H1 (cell line): ENCODE measurements around the gene EVPL. TPM values are rescaled to one million over a fixed set of nuclear protein-coding genes. Genes with fewer than 3 reads are reported as not detected.

Experiments
- CTCF ChIA-PET: fragments of 300-600 bp; sonication (Branson Sonifier 250); formaldehyde crosslinking; loops from one replicate; lab custom pipeline; 2021; ENCODE audit not compliant: partially characterized antibody; lab: Charles Lee
- POLR2A ChIA-PET: fragments of 300-600 bp; sonication (Branson Sonifier 250); formaldehyde crosslinking; loops from one replicate; lab custom pipeline; 2021; ENCODE audit warnings: inconsistent platforms; ENCODE audit not compliant: partially characterized antibody; lab: Charles Lee
- DNase-seq, 2 experiments: peaks; one replicate each; pipeline versions ENCODE4 v3.0.0 to v3.0.0-alpha.2; 2010 to 2022; ENCODE audit warnings: low spot score in 2 of 2, low read depth in 1 of 2, mixed read lengths in 1 of 2
- FAIRE-seq: peaks from 2 replicates; lab custom pipeline; 2011; peaks lifted over from hg19 to GRCh38; lab: Jason Lieb, UNC
- H2AFZ ChIP-seq: 2 replicates; pipeline ENCODE4 v1.8.1; 2012; ENCODE audit warnings: low read length, inconsistent platforms
- H2AK5ac ChIP-seq: 2 replicates; pipeline ENCODE4 v1.6.1; 2013; ENCODE audit warnings: low read depth, low read length
- H2BK120ac ChIP-seq: replicated peaks from 2 replicates; pipeline ENCODE3; 2013; ENCODE audit warnings: low read depth, low read length, inconsistent platforms
- H2BK12ac ChIP-seq: 2 replicates; pipeline ENCODE4 v1.6.1; 2013; ENCODE audit warnings: low read depth, low read length
- H2BK15ac ChIP-seq: 2 replicates; pipeline ENCODE4 v1.6.1; 2013; ENCODE audit warnings: low read length
- H2BK20ac ChIP-seq: 2 replicates; pipeline ENCODE4 v1.6.1; 2013; ENCODE audit warnings: low read length
- H2BK5ac ChIP-seq: 2 replicates; pipeline ENCODE4 v1.6.1; 2013; ENCODE audit warnings: low read depth, low read length
- H3K14ac ChIP-seq: 2 replicates; pipeline ENCODE4 v1.6.1; 2013; ENCODE audit warnings: inconsistent platforms; ENCODE audit not compliant: insufficient read length
- H3K18ac ChIP-seq: 2 replicates; pipeline ENCODE4 v1.6.1; 2013; ENCODE audit warnings: low read length; ENCODE audit errors: extremely low read depth
- H3K23ac ChIP-seq: 2 replicates; pipeline ENCODE4 v1.6.1; 2013; ENCODE audit warnings: inconsistent platforms; ENCODE audit not compliant: insufficient read length
- H3K23me2 ChIP-seq: 2 replicates; pipeline ENCODE4 v1.6.1; 2013; ENCODE audit warnings: low read depth, low read length
- H3K27ac ChIP-seq: 2 replicates; pipeline ENCODE4 v1.6.1; 2011; ENCODE audit warnings: low read depth, low read length, inconsistent platforms
- H3K27me3 ChIP-seq, 4 experiments: replicated peaks in 1 of 4; 1 replicate in 1 of 4; 2 replicates in 3 of 4; pipeline versions ENCODE4 v1.6.1 to v1.8.1; 2011 to 2013; ENCODE audit warnings: low read length in 3 of 4, mild to moderate bottlenecking in 3 of 4, inconsistent platforms in 2 of 4, mixed read lengths in 2 of 4, moderate library complexity in 1 of 4; ENCODE audit not compliant: control insufficient read depth in 3 of 4, insufficient read depth in 3 of 4; ENCODE audit errors: extremely low read depth in 1 of 4
- H3K36me3 ChIP-seq, 4 experiments: 2 replicates each; pipeline versions ENCODE4 v1.6.1 to v1.8.1; 2011 to 2013; ENCODE audit warnings: mild to moderate bottlenecking in 4 of 4, low read length in 3 of 4, moderate library complexity in 2 of 4, control low read depth in 1 of 4, inconsistent platforms in 1 of 4; ENCODE audit not compliant: insufficient read depth in 4 of 4, control insufficient read depth in 2 of 4
- H3K4ac ChIP-seq: replicated peaks from 2 replicates; pipeline ENCODE3; 2013; ENCODE audit warnings: low read length, low read depth, mixed read lengths, inconsistent platforms; ENCODE audit not compliant: insufficient read length
- H3K4me1 ChIP-seq, 4 experiments: replicated peaks in 1 of 4; 1 replicate in 1 of 4; 2 replicates in 3 of 4; pipeline versions ENCODE4 v1.6.1 to v1.8.1; 2011 to 2013; ENCODE audit warnings: low read length in 3 of 4, inconsistent platforms in 2 of 4, mixed read lengths in 1 of 4; ENCODE audit not compliant: insufficient read depth in 4 of 4, control insufficient read depth in 3 of 4
- H3K4me2 ChIP-seq, 2 experiments: 2 replicates each; pipeline versions ENCODE4 v1.6.1 to v1.8.1; 2011 to 2013; ENCODE audit warnings: low read depth in 2 of 2, low read length in 2 of 2, control low read depth in 1 of 2, inconsistent platforms in 1 of 2, mild to moderate bottlenecking in 1 of 2; ENCODE audit not compliant: insufficient read depth in 1 of 2
- H3K4me3 ChIP-seq, 4 experiments: fragments of 200-600, 300-600 bp in 1 of 4; sonication (generic), shearing (Covaris generic), sonication (Bioruptor Twin) in 1 of 4; 2 replicates each; pipeline versions ENCODE4 v1.5.1 to v1.8.1; 2011 to 2016; ENCODE audit warnings: low read length in 4 of 4, low read depth in 3 of 4, control low read depth in 2 of 4, inconsistent platforms in 2 of 4, mild to moderate bottlenecking in 2 of 4, mixed read lengths in 1 of 4, moderate library complexity in 1 of 4; ENCODE audit not compliant: insufficient read depth in 2 of 4; ENCODE audit errors: extremely low read depth in 1 of 4
- H3K56ac ChIP-seq: replicated peaks from 2 replicates; pipeline ENCODE3; 2013; ENCODE audit warnings: low read depth, mild to moderate bottlenecking, mixed read lengths, low read length, inconsistent platforms; ENCODE audit not compliant: insufficient read length
- H3K79me1 ChIP-seq: 2 replicates; pipeline ENCODE4 v1.6.1; 2013; ENCODE audit warnings: low read depth, low read length, control low read depth
- H3K79me2 ChIP-seq, 2 experiments: 2 replicates each; pipeline versions ENCODE4 v1.6.1 to v1.8.1; 2012 to 2013; ENCODE audit warnings: low read length in 2 of 2, mild to moderate bottlenecking in 2 of 2, inconsistent platforms in 1 of 2; ENCODE audit not compliant: insufficient read depth in 2 of 2, control insufficient read depth in 1 of 2
- H3K9ac ChIP-seq, 4 experiments: replicated peaks in 1 of 4; 1 replicate in 1 of 4; 2 replicates in 3 of 4; pipeline versions ENCODE4 v1.6.1 to v1.8.1; 2011 to 2013; ENCODE audit warnings: low read depth in 3 of 4, low read length in 3 of 4, control low read depth in 2 of 4, mild to moderate bottlenecking in 2 of 4, moderate library complexity in 2 of 4, inconsistent platforms in 1 of 4; ENCODE audit errors: extremely low read depth in 1 of 4
- H3K9me3 ChIP-seq, 2 experiments: 2 replicates each; pipeline versions ENCODE4 v1.6.1 to v1.8.1; 2012 to 2013; ENCODE audit warnings: mild to moderate bottlenecking in 2 of 2, moderate library complexity in 2 of 2, control low read depth in 1 of 2, inconsistent platforms in 1 of 2, low read depth in 1 of 2, low read length in 1 of 2, mixed read lengths in 1 of 2; ENCODE audit not compliant: insufficient read depth in 2 of 2
- H4K20me1 ChIP-seq, 2 experiments: replicated peaks in 1 of 2; 2 replicates each; pipeline versions ENCODE3 to v1.8.1; 2011 to 2013; ENCODE audit warnings: inconsistent platforms in 2 of 2, low read length in 2 of 2, mild to moderate bottlenecking in 1 of 2; ENCODE audit not compliant: insufficient read depth in 2 of 2, control insufficient read depth in 1 of 2
- H4K5ac ChIP-seq: 2 replicates; pipeline ENCODE4 v1.6.1; 2013; ENCODE audit warnings: low read length, low read depth, mixed read lengths, inconsistent platforms; ENCODE audit not compliant: insufficient read length
- H4K8ac ChIP-seq: 2 replicates; pipeline ENCODE4 v1.8.0; 2013; ENCODE audit warnings: mild to moderate bottlenecking, moderate library complexity, low read length, inconsistent platforms; ENCODE audit not compliant: insufficient read depth; ENCODE audit errors: extremely low read depth
- H4K91ac ChIP-seq: replicated peaks from 2 replicates; pipeline ENCODE3; 2013; ENCODE audit warnings: low read length, mixed read lengths, inconsistent platforms; ENCODE audit not compliant: insufficient read length
- BACH1 ChIP-seq: IDR thresholded peaks from 2 replicates; pipeline ENCODE4 v1.6.1; 2012; ENCODE audit warnings: low read length, improper control_type of control experiment
- EGR1 ChIP-seq: IDR thresholded peaks from 2 replicates; pipeline ENCODE4 v1.6.1; 2011; ENCODE audit warnings: low read depth, low read length, borderline replicate concordance
- HDAC2 ChIP-seq, 2 experiments: fragments of 300-600 bp in 1 of 2; sonication (generic) in 1 of 2; IDR thresholded peaks; 2 replicates each; pipeline ENCODE4 v1.6.1; 2011 to 2012; ENCODE audit warnings: low read depth in 2 of 2, low read length in 2 of 2, mild to moderate bottlenecking in 2 of 2, moderate library complexity in 2 of 2, borderline replicate concordance in 1 of 2, inconsistent platforms in 1 of 2
- HDAC6 ChIP-seq: IDR thresholded peaks from one replicate; pipeline ENCODE4 v1.7.1; 2012; ENCODE audit warnings: low read depth, mild to moderate bottlenecking, inconsistent platforms, low read length, moderate library complexity
- KDM5A ChIP-seq: fragments of 200-600 bp; IDR thresholded peaks from 2 replicates; pipeline ENCODE4 v1.7.1; 2012; ENCODE audit warnings: mild to moderate bottlenecking, low read length, inconsistent platforms, mixed read lengths
- MAFK ChIP-seq: IDR thresholded peaks from 2 replicates; pipeline ENCODE4 v1.6.1; 2012; ENCODE audit warnings: low read depth, mild to moderate bottlenecking, improper control_type of control experiment, low read length
- TAF7 ChIP-seq: optimal IDR thresholded peaks from 2 replicates; pipeline ENCODE3; 2011; ENCODE audit warnings: low read depth, mild to moderate bottlenecking, inconsistent platforms, low read length, moderate library complexity, borderline replicate concordance
- TCF12 ChIP-seq: IDR thresholded peaks from 2 replicates; pipeline ENCODE4 v1.6.1; 2011; ENCODE audit warnings: low read depth, mild to moderate bottlenecking, low read length
- ZNF274 ChIP-seq: IDR thresholded peaks from 2 replicates; pipeline ENCODE4 v1.7.0; 2012; ENCODE audit warnings: low read length, borderline replicate concordance; ENCODE audit errors: extremely low read depth
- WGBS, 2 experiments: shearing (Covaris generic) in 1 of 2; methylation state at CpG; one replicate each; pipeline versions ENCODE4 v1.1.6 to v1.1.7; 2013 to 2015; ENCODE audit warnings: low lambda C conversion rate in 2 of 2, mixed read lengths in 2 of 2, inconsistent platforms in 1 of 2, low coverage in 1 of 2, missing lambda C conversion rate in 1 of 2; ENCODE audit not compliant: insufficient replicate concordance in 2 of 2, insufficient coverage in 1 of 2, insufficient read length in 1 of 2; ENCODE audit errors: extremely low coverage in 1 of 2, missing lambda C conversion rate in 1 of 2; 5-methylcytosine and 5-hydroxymethylcytosine counted together
- polyA plus RNA-seq, 7 experiments: library from polyadenylated mRNA; depleted of rRNA in 3 of 7; stranded (reverse) in 5 of 7; unstranded in 2 of 7; fragments of >200 nt in 5 of 7; fragments of 200-250 nt in 2 of 7; gene quantifications; 1 replicate in 5 of 7; 2 replicates in 1 of 7; 4 replicates in 1 of 7; pipeline versions ENCODE4 v1.2.1 to v1.2.3, GENCODE V29; 2011 to 2013; ENCODE audit warnings: missing spikeins in 2 of 7, mixed read lengths in 2 of 7
- total RNA-seq: library from RNA; stranded (reverse); fragmentation: NEBNext Ultra II Directional; extraction: Animal tissue kit (Norgen Biotek cat#: 25700); gene quantifications from 2 replicates; pipeline ENCODE4 v1.2.1, GENCODE V29; 2021

The EVPL gene
- total and polyA plus RNA-seq, 2 of the 8 experiments (the other 6 are each of a cell fraction or from before 2014, with no cell fraction given), result 0.20 to 0.99 TPM

GRCh38 chr17:76063875-76064546 is 36.9 kb upstream of the EVPL start:
- POLR2A ChIA-PET, result interaction anchor here (1.5 to 1.7 kb wide), 2 partner anchors 8 to 17 kb away, joined by 6 to 7 read pairs; partner anchors contain the start of gene SRP68
- TF ChIP-seq MAFK (no peak), ZNF274 (no peak), HDAC2 (IDR thresholded peaks at IDR 0.05; ENCODE audit: borderline replicate concordance in 1 of 2, low read depth in 2 of 2, low read length in 2 of 2) (no peak), TCF12 (no peak), BACH1 (no peak), TAF7 (no peak), EGR1 (no peak), HDAC6 (no peak), KDM5A (no peak)
- FAIRE-seq, result no peak

More at GRCh38 chr17:76063875-76064546, 36.9 kb upstream of the EVPL start:
- no peak overlapping the region for H3K9ac ChIP-seq
- no peak overlapping the region for H4K8ac ChIP-seq
- CTCF ChIA-PET, result interaction anchor here (0.6 to 2.4 kb wide), 7 partner anchors 15 to 259 kb away, joined by 3 to 14 read pairs (median 3); no protein-coding TSS in a partner anchor
- peaks cover 0 to 4% of the 10 kb centered on the region in 2 experiments; a peak in 2 of 4 replicates for H3K79me2 ChIP-seq
- H4K5ac ChIP-seq, result no peak overlapping the region
- no peak overlapping the region for H3K27ac ChIP-seq
- no peak overlapping the region for H2AK5ac ChIP-seq
- no peak overlapping the region for H4K91ac ChIP-seq
- DNase-seq, result no peak
- H3K27me3 ChIP-seq, result no peaks in the 10 kb centered on the region
- H3K79me1 ChIP-seq, result no peaks in the 10 kb centered on the region
- WGBS, 2 experiments, result 95% methylated on average over 15 of the region's 15 CpGs; no CpG with 5 or more reads in 1 of the 2 experiments
- H2AFZ ChIP-seq, result no peak overlapping the region
- H3K56ac ChIP-seq, result no peak overlapping the region
- H4K20me1 ChIP-seq, result peaks cover 0 to 2% of the 10 kb centered on the region in 2 experiments
- no peak overlapping the region for H2BK20ac ChIP-seq
- no peak overlapping the region for H2BK5ac ChIP-seq
- H3K4me1 ChIP-seq, result no peaks in the 10 kb centered on the region
- H3K23me2 ChIP-seq, result no peaks in the 10 kb centered on the region
- no peak overlapping the region for H2BK120ac ChIP-seq
- H3K9me3 ChIP-seq, result no peaks in the 10 kb centered on the region
- peaks cover 36 to 70% (median 55%) of the 10 kb centered on the region in 4 experiments for H3K36me3 ChIP-seq
- no peak overlapping the region for H2BK12ac ChIP-seq
- no peak overlapping the region for H2BK15ac ChIP-seq
- no peak overlapping the region for H3K4ac ChIP-seq
- no peak overlapping the region for H3K4me3 ChIP-seq
- H3K14ac ChIP-seq, result no peak overlapping the region
- H3K18ac ChIP-seq, result no peak overlapping the region
- H3K23ac ChIP-seq, result no peak overlapping the region
- no peak overlapping the region for H3K4me2 ChIP-seq
